ENCODE data around the gene ABCA6. TPM values are rescaled to one million over a fixed set of nuclear protein-coding genes. Genes with fewer than 3 reads are reported as not detected.
"Not testable (repeated sequence)": the region's sequence is repeated elsewhere in the genome, so short reads cannot be mapped to it uniquely, and the experiment has no call there.

The ABCA6 gene
- total and polyA plus RNA-seq, 9 of the 15 experiments (the other 6 are each of a cell fraction or from before 2014, with no cell fraction given) = 0.06 to 0.73 (median 0.15) TPM

DNA sequence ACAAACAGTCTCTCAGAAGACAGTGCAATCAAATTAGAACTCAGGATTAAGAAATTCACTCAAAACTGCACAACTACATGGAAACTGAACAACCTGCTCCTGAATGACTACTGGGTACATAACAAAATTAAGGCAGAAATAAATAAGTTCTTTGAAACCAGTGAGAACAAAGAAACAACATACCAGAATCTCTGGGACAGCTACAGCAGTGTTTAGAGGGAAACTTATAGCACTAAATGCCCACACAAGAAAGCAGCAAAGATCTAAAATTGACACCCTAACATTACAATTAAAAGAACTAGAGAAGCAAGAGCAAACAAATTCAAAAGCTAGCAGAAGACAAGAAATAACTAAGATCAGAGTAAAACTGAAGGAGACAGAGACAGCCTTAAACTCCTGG, 68.3 kb downstream of the ABCA6 start:
- H3K4me3 ChIP-seq; H3K27ac ChIP-seq (ENCODE audit: extremely low read depth, low read depth, low read length); H3K9me3 ChIP-seq (replicated peaks; ENCODE audit: control insufficient read depth, insufficient read depth, low read depth, low read length); H3K27me3 ChIP-seq (ENCODE audit: control insufficient read depth in 2 of 2, insufficient read depth in 2 of 2, low read length in 2 of 2); ATAC-seq; H2AFZ ChIP-seq (ENCODE audit: low read depth, low read length); H3K36me3 ChIP-seq (ENCODE audit: control insufficient read depth, insufficient read depth, low read length); H3K9me1 ChIP-seq (ENCODE audit: control insufficient read depth, insufficient read depth, low read length); H3K4me1 ChIP-seq (replicated peaks in 1 of 2; ENCODE audit: control insufficient read depth in 2 of 2, insufficient read depth in 2 of 2, low read length in 2 of 2); intact Hi-C loops (cut with micrococcal nuclease); DNase-seq (ENCODE audit: extremely low read depth in 1 of 4, low spot score in 3 of 4); BruUV-seq (replicated peaks); H3K79me2 ChIP-seq (ENCODE audit: control insufficient read depth, insufficient read depth, low read length); H3K4me2 ChIP-seq (ENCODE audit: insufficient read depth, low read length); H3K9ac ChIP-seq (ENCODE audit: insufficient read depth in 1 of 2, low read depth in 2 of 2, low read length in 2 of 2); CTCF ChIA-PET (ENCODE audit: low intra/inter-chr PET ratio); FAIRE-seq; H4K20me1 ChIP-seq (replicated peaks; ENCODE audit: control insufficient read depth, insufficient read depth, low read length): not testable (repeated sequence)
- in situ Hi-C loops (cut with MboI) = loop anchor here (5.0 kb wide), 1 partner anchor 159 kb away; no protein-coding TSS in a partner anchor
- POLR2A ChIA-PET = interaction anchor here (1.0 kb wide), 1 partner anchor 19 kb away, joined by 4 read pairs; no protein-coding TSS in a partner anchor

- ATAC-seq; H3K9me1 ChIP-seq (ENCODE audit: control insufficient read depth, insufficient read depth, low read length); H3K4me2 ChIP-seq (ENCODE audit: insufficient read depth, low read length); H3K9me3 ChIP-seq (replicated peaks; ENCODE audit: control insufficient read depth, insufficient read depth, low read depth, low read length); H3K79me2 ChIP-seq (ENCODE audit: control insufficient read depth, insufficient read depth, low read length); H3K27ac ChIP-seq (ENCODE audit: extremely low read depth, low read depth, low read length); H3K4me1 ChIP-seq (replicated peaks in 1 of 2; ENCODE audit: control insufficient read depth in 2 of 2, insufficient read depth in 2 of 2, low read length in 2 of 2); H3K27me3 ChIP-seq (ENCODE audit: control insufficient read depth in 2 of 2, insufficient read depth in 2 of 2, low read length in 2 of 2); CTCF ChIA-PET (ENCODE audit: low intra/inter-chr PET ratio); H2AFZ ChIP-seq (ENCODE audit: low read depth, low read length); H3K4me3 ChIP-seq; H3K9ac ChIP-seq (ENCODE audit: insufficient read depth in 1 of 2, low read depth in 2 of 2, low read length in 2 of 2); DNase-seq (ENCODE audit: extremely low read depth in 1 of 4, low spot score in 3 of 4); BruUV-seq (replicated peaks); H3K36me3 ChIP-seq (ENCODE audit: control insufficient read depth, insufficient read depth, low read length); H4K20me1 ChIP-seq (replicated peaks; ENCODE audit: control insufficient read depth, insufficient read depth, low read length); intact Hi-C loops (cut with micrococcal nuclease); FAIRE-seq: not testable (repeated sequence)
- whole genome bisulfite sequencing (ENCODE audit: insufficient coverage, low coverage, missing lambda C conversion rate) = 40% methylated on average over 1 of the region's 1 CpG
- POLR2A ChIA-PET = interaction anchor here (1.0 kb wide), 1 partner anchor 20 kb away, joined by 4 read pairs; no protein-coding TSS in a partner anchor
- in situ Hi-C loops (cut with MboI) = loop anchor here (5.0 kb wide), 1 partner anchor 159 kb away; no protein-coding TSS in a partner anchor
These were observed 68.9 kb downstream of the ABCA6 start for GRCh38 chr17:69072803-69073256.

DNA sequence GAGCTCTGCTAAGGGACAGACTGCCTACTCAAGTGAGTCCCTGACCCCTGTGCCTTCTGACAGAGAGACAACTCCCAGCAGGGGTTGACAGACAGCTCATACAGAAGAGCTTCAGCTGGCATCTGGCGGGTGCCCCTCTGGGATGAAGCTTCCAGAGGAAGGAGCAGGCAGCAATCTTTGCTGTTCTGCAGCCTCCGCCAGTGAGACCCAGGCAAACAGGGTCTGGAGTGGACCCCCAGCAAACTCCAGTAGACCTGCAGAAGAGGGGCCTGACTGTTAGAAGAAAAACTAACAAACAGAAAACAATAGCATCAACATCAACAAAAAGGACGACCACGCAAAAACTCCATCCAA, 70.5 kb downstream of the ABCA6 start:
- H3K9me1 ChIP-seq (ENCODE audit: control insufficient read depth, insufficient read depth, low read length); BruUV-seq (replicated peaks); H3K4me2 ChIP-seq (ENCODE audit: insufficient read depth, low read length); CTCF ChIA-PET (ENCODE audit: low intra/inter-chr PET ratio); ATAC-seq; intact Hi-C loops (cut with micrococcal nuclease); H3K4me3 ChIP-seq; H3K27me3 ChIP-seq (ENCODE audit: control insufficient read depth in 2 of 2, insufficient read depth in 2 of 2, low read length in 2 of 2); DNase-seq (ENCODE audit: extremely low read depth in 1 of 4, low spot score in 3 of 4); H4K20me1 ChIP-seq (replicated peaks; ENCODE audit: control insufficient read depth, insufficient read depth, low read length); H3K79me2 ChIP-seq (ENCODE audit: control insufficient read depth, insufficient read depth, low read length); H3K9me3 ChIP-seq (replicated peaks; ENCODE audit: control insufficient read depth, insufficient read depth, low read depth, low read length); H3K27ac ChIP-seq (ENCODE audit: extremely low read depth, low read depth, low read length); H3K36me3 ChIP-seq (ENCODE audit: control insufficient read depth, insufficient read depth, low read length); FAIRE-seq; H3K9ac ChIP-seq (ENCODE audit: insufficient read depth in 1 of 2, low read depth in 2 of 2, low read length in 2 of 2): not testable (repeated sequence)
- in situ Hi-C loops (cut with MboI) = loop anchor here (5.0 kb wide), 1 partner anchor 161 kb away; no protein-coding TSS in a partner anchor
- POLR2A ChIA-PET = interaction anchor here (1.2 kb wide), 2 partner anchors 9 to 14 kb away, joined by 3 read pairs; no protein-coding TSS in a partner anchor
- WGBS (ENCODE audit: insufficient coverage, low coverage, missing lambda C conversion rate) = 88% methylated on average over 4 of the region's 4 CpGs
- H3K4me1 ChIP-seq (replicated peaks in 1 of 2; ENCODE audit: control insufficient read depth in 2 of 2, insufficient read depth in 2 of 2, low read length in 2 of 2) = peaks cover 13% of the 10 kb centered on the region in 2 experiments; a peak in 4 of 5 replicates
- H2AFZ ChIP-seq (ENCODE audit: low read depth, low read length) = peak overlapping the region; percentile 97

Data from K562 (cell line).